Activated T-helper 1 cell treated with anti-CD3 and anti-CD28 coated beads, Interleukin-12 subunit alpha, Interleukin-12 subunit beta, Interleukin-2, Interleukin-4 antibody, amounts not matched to agents 30 ng/mL and 10 ng/mL and 1 ng/mL, durations not matched to agents 14 hours and 24 hours and 36 hours (primary cell): ENCODE data around the gene FOXRED2. TPM values are rescaled to one million over a fixed set of nuclear protein-coding genes. Genes with fewer than 3 reads are reported as not detected.

ENCODE experiments used
- DNase-seq: peaks from one replicate; pipeline ENCODE4 v3.0.0; 2021; ENCODE audit warnings: low spot score
- H3K27ac Mint-ChIP-seq: one replicate; pipeline ENCODE4 v1.8.0; 2021; ENCODE audit warnings: mild to moderate bottlenecking, mixed read lengths
- H3K27me3 Mint-ChIP-seq: one replicate; pipeline ENCODE4 v1.8.0; 2022; ENCODE audit warnings: mild to moderate bottlenecking, moderate library complexity, mixed read lengths; ENCODE audit not compliant: insufficient read depth
- H3K36me3 Mint-ChIP-seq: one replicate; pipeline ENCODE4 v1.8.0; 2021; ENCODE audit warnings: low read depth, mixed read lengths
- H3K4me1 Mint-ChIP-seq: one replicate; pipeline ENCODE4 v1.8.0; 2021; ENCODE audit warnings: low read depth, mixed read lengths
- H3K4me3 Mint-ChIP-seq: one replicate; pipeline ENCODE4 v1.8.0; 2021; ENCODE audit warnings: mild to moderate bottlenecking, moderate library complexity, mixed read lengths
- H3K9me3 Mint-ChIP-seq: one replicate; pipeline ENCODE4 v1.8.0; 2021; ENCODE audit warnings: mixed read lengths
- intact Hi-C: fragments of 100-400 bp; cut with micrococcal nuclease; formaldehyde crosslinking; loops from one replicate; pipeline ENCODE4 v1.15.1; 2024
- total RNA-seq: library from RNA; stranded (reverse); gene quantifications from 2 replicates; pipeline ENCODE4 v1.2.3, GENCODE V29; 2022

The FOXRED2 gene
- total RNA-seq, result 22.3 and 25.0 TPM in 2 replicates

- DNase-seq, result peak; percentile 92
- peaks cover 15% of the 10 kb centered on the region for H3K36me3 Mint-ChIP-seq
- no peak within 1 kb of the TSS for H3K27ac Mint-ChIP-seq
- peaks cover 19% of the 10 kb centered on the region for H3K4me1 Mint-ChIP-seq
- H3K9me3 Mint-ChIP-seq, result no peaks in the 10 kb centered on the region
- no peaks in the 10 kb centered on the region for H3K27me3 Mint-ChIP-seq
- H3K4me3 Mint-ChIP-seq, result peak within 1 kb of the TSS; percentile 74
- intact Hi-C loops, result loop anchor here (1.0 to 2.0 kb wide), 5 partner anchors 22 to 269 kb away; partner anchors contain the start of genes APOL2, EIF3D and IFT27
These were observed at the start of gene FOXRED2 for GRCh38 chr22:36506637-36507517. FOXRED2 (minus strand) TSS chr22:36507040; CDS start chr22:36506422, 618 bp downstream.

- peaks cover 18% of the 10 kb centered on the region for H3K27me3 Mint-ChIP-seq
- H3K4me3 Mint-ChIP-seq, result no peak overlapping the region
- no peak overlapping the region for H3K27ac Mint-ChIP-seq
- no peaks in the 10 kb centered on the region for H3K9me3 Mint-ChIP-seq
- intact Hi-C loops, result no loop called here
- H3K36me3 Mint-ChIP-seq, result no peaks in the 10 kb centered on the region
- DNase-seq, result no peak
- peaks cover 3% of the 10 kb centered on the region for H3K4me1 Mint-ChIP-seq
These were observed 47.3 kb upstream of the FOXRED2 start for GRCh38 chr22:36554098-36554497.

GRCh38 chr22:36552289-36552688, 45.4 kb upstream of the FOXRED2 start:
- intact Hi-C loops, result no loop called here
- H3K4me3 Mint-ChIP-seq, result no peak overlapping the region
- H3K9me3 Mint-ChIP-seq, result no peaks in the 10 kb centered on the region
- no peak for DNase-seq
- H3K27me3 Mint-ChIP-seq, result peaks cover 18% of the 10 kb centered on the region
- no peaks in the 10 kb centered on the region for H3K36me3 Mint-ChIP-seq
- peaks cover 10% of the 10 kb centered on the region for H3K4me1 Mint-ChIP-seq
- no peak overlapping the region for H3K27ac Mint-ChIP-seq

GRCh38 chr22:36550701-36551495, 44.1 kb upstream of the FOXRED2 start:
- Mint-ChIP-seq H3K27ac (no peak overlapping the region), H3K27me3 (peaks cover 13% of the 10 kb centered on the region)
- intact Hi-C loops, result no loop called here

GRCh38 chr22:36549033-36549432, 42.2 kb upstream of the FOXRED2 start:
- Mint-ChIP-seq H3K9me3 (no peaks in the 10 kb centered on the region), H3K4me1 (peaks cover 16% of the 10 kb centered on the region), H3K27ac (no peak overlapping the region), H3K36me3 (no peaks in the 10 kb centered on the region), H3K27me3 (peaks cover 13% of the 10 kb centered on the region), H3K4me3 (no peak overlapping the region)
- DNase-seq, result no peak
- intact Hi-C loops, result loop anchor here (5.0 kb wide), 1 partner anchor 428 kb away; no protein-coding TSS in a partner anchor

More at GRCh38 chr22:36550701-36551495, 44.1 kb upstream of the FOXRED2 start:
- no peaks in the 10 kb centered on the region for H3K36me3 Mint-ChIP-seq
- H3K4me3 Mint-ChIP-seq, result no peak overlapping the region
- no peak for DNase-seq
- H3K9me3 Mint-ChIP-seq, result no peaks in the 10 kb centered on the region
- H3K4me1 Mint-ChIP-seq, result peaks cover 15% of the 10 kb centered on the region

GRCh38 chr22:36548606-36549005, 41.8 kb upstream of the FOXRED2 start:
- intact Hi-C loops, result loop anchor here (5.0 kb wide), 1 partner anchor 429 kb away; no protein-coding TSS in a partner anchor
- H3K27me3 Mint-ChIP-seq, result peaks cover 13% of the 10 kb centered on the region
- peaks cover 16% of the 10 kb centered on the region for H3K4me1 Mint-ChIP-seq
- no peak for DNase-seq
- no peaks in the 10 kb centered on the region for H3K36me3 Mint-ChIP-seq
- H3K9me3 Mint-ChIP-seq, result no peaks in the 10 kb centered on the region
- H3K4me3 Mint-ChIP-seq, result no peak overlapping the region
- peak overlapping the region; percentile 32 for H3K27ac Mint-ChIP-seq

GRCh38 chr22:36546932-36547331, 40.1 kb upstream of the FOXRED2 start:
- H3K9me3 Mint-ChIP-seq, result no peaks in the 10 kb centered on the region
- H3K36me3 Mint-ChIP-seq, result peaks cover 3% of the 10 kb centered on the region
- no peak for DNase-seq
- intact Hi-C loops, result loop anchor here (1.0 to 5.0 kb wide), 3 partner anchors 229 to 430 kb away; partner anchors contain the start of gene IFT27
- peaks cover 25% of the 10 kb centered on the region for H3K4me1 Mint-ChIP-seq
- no peak overlapping the region for H3K4me3 Mint-ChIP-seq
- no peak overlapping the region for H3K27ac Mint-ChIP-seq
- peaks cover 13% of the 10 kb centered on the region for H3K27me3 Mint-ChIP-seq

- Mint-ChIP-seq H3K4me1 (peaks cover 29% of the 10 kb centered on the region), H3K36me3 (peaks cover 3% of the 10 kb centered on the region), H3K27ac (no peak overlapping the region), H3K4me3 (no peak overlapping the region), H3K9me3 (no peaks in the 10 kb centered on the region), H3K27me3 (peaks cover 6% of the 10 kb centered on the region)
- intact Hi-C loops, result loop anchor here (1.0 to 5.0 kb wide), 3 partner anchors 230 to 431 kb away; partner anchors contain the start of gene IFT27
- peak; percentile 16 for DNase-seq
These were observed 39.4 kb upstream of the FOXRED2 start for GRCh38 chr22:36546092-36546804.

- no peaks in the 10 kb centered on the region for H3K9me3 Mint-ChIP-seq
- DNase-seq, result no peak
- no peaks in the 10 kb centered on the region for H3K27me3 Mint-ChIP-seq
- H3K4me1 Mint-ChIP-seq, result peaks cover 27% of the 10 kb centered on the region
- no peak overlapping the region for H3K4me3 Mint-ChIP-seq
- H3K36me3 Mint-ChIP-seq, result peaks cover 3% of the 10 kb centered on the region
- intact Hi-C loops, result no loop called here
- H3K27ac Mint-ChIP-seq, result no peak overlapping the region
These were observed 37.3 kb upstream of the FOXRED2 start for GRCh38 chr22:36544107-36544620.

- H3K4me3 Mint-ChIP-seq, result no peak overlapping the region
- H3K27ac Mint-ChIP-seq, result peak overlapping the region; percentile 79
- DNase-seq, result no peak
- peaks cover 19% of the 10 kb centered on the region for H3K4me1 Mint-ChIP-seq
- H3K9me3 Mint-ChIP-seq, result no peaks in the 10 kb centered on the region
- H3K27me3 Mint-ChIP-seq, result no peaks in the 10 kb centered on the region
- intact Hi-C loops, result no loop called here
- peaks cover 3% of the 10 kb centered on the region for H3K36me3 Mint-ChIP-seq
These were observed 35.1 kb upstream of the FOXRED2 start for GRCh38 chr22:36541831-36542411.

- intact Hi-C loops, result no loop called here
- H3K27ac Mint-ChIP-seq, result no peak overlapping the region
- H3K36me3 Mint-ChIP-seq, result peaks cover 3% of the 10 kb centered on the region
- H3K9me3 Mint-ChIP-seq, result no peaks in the 10 kb centered on the region
- no peak overlapping the region for H3K4me3 Mint-ChIP-seq
- no peaks in the 10 kb centered on the region for H3K27me3 Mint-ChIP-seq
- no peak for DNase-seq
- peaks cover 15% of the 10 kb centered on the region for H3K4me1 Mint-ChIP-seq
These were observed 34.2 kb upstream of the FOXRED2 start for GRCh38 chr22:36540867-36541642.
